Measurements from ENCODE around the gene IDI2. TPM values are rescaled to one million over a fixed set of nuclear protein-coding genes. Genes with fewer than 3 reads are reported as not detected.
"Not testable (repeated sequence)": the region's sequence is repeated elsewhere in the genome, so short reads cannot be mapped to it uniquely, and the experiment has no call there.

IDI2 gene
- total RNA-seq, 4 donors from 2014 or later = not detected

GRCh38 chr10:1020460-1020859 lies 5.2 kb downstream of the IDI2 start:
- 98% methylated on average over 10 of the region's 10 CpGs for WGBS
- TF ChIP-seq EP300 (IDR thresholded peaks at IDR 0.05) = no peak
- TF ChIP-seq POLR2AphosphoS5 (IDR thresholded peaks at IDR 0.05) = no peak
- TF ChIP-seq CTCF (IDR thresholded peaks at IDR 0.05) = no peak
- no peak for TF ChIP-seq POLR2A (IDR thresholded peaks at IDR 0.05; ENCODE audit: low read depth)
- Histone ChIP-seq H3K27ac (replicated peaks in 1 of 4) (no peak overlapping the region), H3K9me3 (no peaks in the 10 kb centered on the region), H3K27me3 (no peaks in the 10 kb centered on the region), H3K36me3 (peaks cover 26 to 54% (median 44%) of the 10 kb centered on the region in 4 donors), H3K4me1 (no peaks in the 10 kb centered on the region), H3K4me3 (no peak overlapping the region)
- peak; percentile 90 for DNase-seq (ENCODE audit: extremely low spot score)
- intact Hi-C loops (cut with DNase I) = no loop called here

- TF ChIP-seq CTCF (IDR thresholded peaks at IDR 0.05) (no peak), EP300 (IDR thresholded peaks at IDR 0.05) (no peak), POLR2A (IDR thresholded peaks at IDR 0.05; ENCODE audit: low read depth) (no peak), POLR2AphosphoS5 (IDR thresholded peaks at IDR 0.05) (no peak)
- peaks cover 26 to 62% (median 51%) of the 10 kb centered on the region in 4 donors for H3K36me3 ChIP-seq
Observed at GRCh38 chr10:1019362-1019761, 6.3 kb downstream of the IDI2 start.

GRCh38 chr10:1015688-1016087 lies 10.0 kb downstream of the IDI2 start:
- TF ChIP-seq CTCF (IDR thresholded peaks at IDR 0.05) (no peak), POLR2A (IDR thresholded peaks at IDR 0.05; ENCODE audit: low read depth) (no peak), EP300 (IDR thresholded peaks at IDR 0.05) (no peak), POLR2AphosphoS5 (IDR thresholded peaks at IDR 0.05) (no peak)
- Histone ChIP-seq H3K9me3 (no peaks in the 10 kb centered on the region), H3K36me3 (peaks cover 57 to 97% (median 86%) of the 10 kb centered on the region in 4 donors), H3K4me3 (no peak overlapping the region), H3K27ac (replicated peaks in 1 of 4) (no peak overlapping the region), H3K27me3 (no peaks in the 10 kb centered on the region), H3K4me1 (no peaks in the 10 kb centered on the region)
- DNase-seq (ENCODE audit: extremely low spot score) = no peak
- intact Hi-C loops (cut with DNase I) = no loop called here
- 85% methylated on average over 10 of the region's 11 CpGs for WGBS

More at GRCh38 chr10:1019362-1019761, 6.3 kb downstream of the IDI2 start:
- H3K4me3 ChIP-seq = no peak overlapping the region
- intact Hi-C loops (cut with DNase I) = no loop called here
- H3K27ac ChIP-seq (replicated peaks in 1 of 4) = no peak overlapping the region
- 94% methylated on average over 10 of the region's 10 CpGs for WGBS
- H3K4me1 ChIP-seq = no peaks in the 10 kb centered on the region
- no peaks in the 10 kb centered on the region for H3K27me3 ChIP-seq
- DNase-seq (ENCODE audit: extremely low spot score) = no peak
- no peaks in the 10 kb centered on the region for H3K9me3 ChIP-seq

- DNase-seq (ENCODE audit: extremely low spot score) = no peak
- WGBS = 94% methylated on average over 16 of the region's 16 CpGs
- intact Hi-C loops (cut with DNase I) = no loop called here
- H3K9me3 ChIP-seq = no peaks in the 10 kb centered on the region
- TF ChIP-seq EP300 (IDR thresholded peaks at IDR 0.05) = no peak
- no peaks in the 10 kb centered on the region for H3K27me3 ChIP-seq
- no peak overlapping the region for H3K27ac ChIP-seq (replicated peaks in 1 of 4)
- H3K4me3 ChIP-seq = no peak overlapping the region
- H3K36me3 ChIP-seq = peaks cover 71 to 98% (median 96%) of the 10 kb centered on the region in 4 donors
- H3K4me1 ChIP-seq = no peaks in the 10 kb centered on the region
Observed at GRCh38 chr10:1011696-1012095, 14.0 kb downstream of the IDI2 start.

GRCh38 chr10:1010703-1011102 lies 15.0 kb downstream of the IDI2 start:
- WGBS = 97% methylated on average over 7 of the region's 7 CpGs
- no peak overlapping the region for H3K27ac ChIP-seq (replicated peaks in 1 of 4)
- no peak overlapping the region for H3K4me3 ChIP-seq
- H3K36me3 ChIP-seq = peaks cover 71 to 98% (median 96%) of the 10 kb centered on the region in 4 donors
- intact Hi-C loops (cut with DNase I) = no loop called here
- no peaks in the 10 kb centered on the region for H3K4me1 ChIP-seq
- H3K27me3 ChIP-seq = no peaks in the 10 kb centered on the region
- TF ChIP-seq CTCF (IDR thresholded peaks at IDR 0.05) = no peak
- TF ChIP-seq EP300 (IDR thresholded peaks at IDR 0.05) = no peak
- no peak for TF ChIP-seq POLR2AphosphoS5 (IDR thresholded peaks at IDR 0.05)
- TF ChIP-seq POLR2A (IDR thresholded peaks at IDR 0.05; ENCODE audit: low read depth) = no peak
- no peak for DNase-seq (ENCODE audit: extremely low spot score)
- H3K9me3 ChIP-seq = no peaks in the 10 kb centered on the region

GRCh38 chr10:1009947-1010346 lies 15.7 kb downstream of the IDI2 start:
- peaks cover 75 to 100% (median 99%) of the 10 kb centered on the region in 4 donors for H3K36me3 ChIP-seq
- 74% methylated on average over 7 of the region's 8 CpGs for WGBS
- H3K27ac ChIP-seq (replicated peaks in 1 of 4); H3K4me3 ChIP-seq; H3K27me3 ChIP-seq; intact Hi-C loops (cut with DNase I); H3K4me1 ChIP-seq; H3K9me3 ChIP-seq; DNase-seq (ENCODE audit: extremely low spot score): not testable (repeated sequence)
